NCI-H345 treated with DMSO at 0.1 percent for 48 hours (cell line): ENCODE measurements around the gene GCSAM.

ENCODE experiments used
- DNase-seq: peaks from one replicate; lab custom pipeline; 2025; ENCODE audit not compliant: unreplicated experiment; lab: John Stamatoyannopoulos, UW

The GCSAM gene

DNA sequence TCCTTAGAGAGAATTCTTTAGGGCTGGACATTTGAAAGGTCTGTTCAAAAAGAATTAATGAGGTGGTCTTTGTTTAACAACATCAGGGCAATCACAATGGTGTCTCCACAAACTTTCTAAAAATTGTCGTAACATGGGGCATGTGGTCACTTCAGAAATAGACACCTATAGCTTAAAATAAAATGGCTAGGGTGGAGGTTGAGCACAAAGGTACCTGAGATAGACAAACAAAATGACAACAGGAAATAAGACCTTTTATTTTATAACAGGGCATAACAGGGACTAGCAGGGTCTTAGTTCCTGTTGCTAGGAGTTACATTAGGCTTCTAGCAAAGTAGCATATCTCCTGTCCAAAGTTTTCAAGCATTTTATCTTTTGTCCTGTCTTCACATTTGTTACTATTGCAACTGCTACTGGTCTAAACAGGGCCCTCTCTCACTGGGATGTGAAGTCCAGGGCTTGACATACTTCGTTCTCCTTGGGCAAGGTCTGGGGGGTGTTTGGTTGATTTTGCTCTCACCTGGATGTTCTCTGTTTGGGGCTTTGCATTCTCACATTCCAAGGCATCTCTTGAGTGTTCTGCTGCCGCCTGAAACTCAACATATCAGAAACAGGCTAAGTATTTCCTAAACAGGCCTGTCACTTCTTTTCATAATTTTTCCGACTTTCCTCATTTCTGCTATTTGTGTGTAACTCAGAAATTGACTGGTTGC lies 3.0 kb downstream of the GCSAM start:
- no peak for DNase-seq

DNA sequence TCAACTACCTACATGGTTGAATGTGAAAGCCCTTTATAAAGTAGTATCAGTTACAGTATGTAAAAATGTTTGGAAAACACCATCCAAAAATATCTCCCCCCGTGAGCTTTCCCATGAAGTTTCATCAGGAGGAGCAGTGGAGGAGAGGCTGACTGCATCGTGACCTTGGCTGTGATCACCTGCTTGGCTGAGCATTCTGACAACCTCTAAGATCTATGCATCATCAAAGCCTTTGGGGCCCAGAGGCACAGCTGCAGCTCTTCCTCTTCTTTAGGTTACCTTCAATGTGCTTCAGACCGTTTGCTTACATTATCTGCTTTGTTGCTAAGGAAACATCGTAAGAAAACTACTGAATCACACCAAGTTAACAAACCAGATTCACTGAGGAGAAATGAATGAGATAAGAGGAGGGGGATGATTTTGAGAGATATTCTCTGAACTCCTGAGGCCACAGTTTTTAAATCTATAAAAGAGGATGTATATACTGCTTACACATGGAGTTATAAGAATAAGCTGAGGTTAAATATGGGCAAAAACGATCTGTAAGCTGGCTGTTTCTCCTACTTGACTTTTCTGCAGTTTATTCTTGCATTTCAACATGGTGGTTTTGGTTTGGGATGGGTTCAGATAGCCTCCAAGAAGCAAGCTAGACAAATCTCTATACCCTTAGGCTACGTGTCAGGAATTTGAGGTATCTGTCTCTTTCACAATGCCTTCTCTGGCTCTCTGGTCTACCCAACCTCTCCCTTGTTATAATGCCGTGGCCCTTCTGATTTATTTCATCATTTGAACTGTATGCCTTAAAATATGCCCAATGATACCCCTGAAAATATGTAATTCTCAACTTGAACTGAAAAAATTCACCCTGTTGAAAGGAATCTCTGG lies 4.0 kb downstream of the GCSAM start:
- DNase-seq = no peak

DNA sequence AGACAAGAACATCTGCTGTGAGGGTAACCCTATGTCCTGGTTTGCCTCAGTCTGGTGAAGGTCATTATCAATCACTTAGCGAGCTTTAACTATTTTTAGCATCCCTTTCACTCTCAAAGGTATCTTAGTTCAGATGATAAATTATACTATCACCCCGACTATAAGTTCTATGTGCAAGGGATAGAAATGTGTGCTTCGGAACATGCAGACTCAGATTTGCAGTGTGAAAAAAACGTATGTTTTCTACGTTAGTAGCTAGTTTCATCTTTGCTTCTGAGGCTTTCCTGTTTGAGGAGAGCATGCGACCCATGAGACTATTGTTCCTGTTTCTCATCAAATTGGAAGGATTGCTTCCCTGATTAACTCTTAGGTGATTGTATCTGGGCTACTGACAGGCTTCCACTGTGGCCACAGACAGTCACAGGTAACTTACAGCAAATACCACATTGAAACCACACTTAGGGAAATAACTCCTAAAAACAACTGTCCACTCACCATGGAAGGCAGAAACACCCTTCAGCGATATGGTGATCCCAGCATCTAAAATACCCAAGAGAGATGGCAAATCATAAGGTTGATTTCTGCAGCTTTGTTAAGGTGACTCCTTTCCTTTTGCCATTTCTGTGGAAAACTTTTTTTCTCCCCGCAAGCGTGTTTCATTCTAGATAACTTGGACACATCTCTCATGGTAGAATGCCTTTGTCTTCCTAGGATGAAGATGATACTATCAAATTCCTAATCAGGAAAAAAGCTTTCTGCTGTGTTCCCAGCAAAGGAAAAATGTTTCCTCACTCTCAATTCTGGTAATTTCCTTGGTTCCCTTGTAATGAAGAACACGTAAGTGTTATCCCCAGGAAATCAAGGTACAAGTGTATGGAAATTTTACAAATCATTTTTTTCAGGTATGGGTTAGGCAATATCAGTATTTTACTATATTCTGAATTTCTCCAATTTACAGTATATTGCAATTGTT lies 5.2 kb downstream of the GCSAM start:
- DNase-seq = no peak

DNA sequence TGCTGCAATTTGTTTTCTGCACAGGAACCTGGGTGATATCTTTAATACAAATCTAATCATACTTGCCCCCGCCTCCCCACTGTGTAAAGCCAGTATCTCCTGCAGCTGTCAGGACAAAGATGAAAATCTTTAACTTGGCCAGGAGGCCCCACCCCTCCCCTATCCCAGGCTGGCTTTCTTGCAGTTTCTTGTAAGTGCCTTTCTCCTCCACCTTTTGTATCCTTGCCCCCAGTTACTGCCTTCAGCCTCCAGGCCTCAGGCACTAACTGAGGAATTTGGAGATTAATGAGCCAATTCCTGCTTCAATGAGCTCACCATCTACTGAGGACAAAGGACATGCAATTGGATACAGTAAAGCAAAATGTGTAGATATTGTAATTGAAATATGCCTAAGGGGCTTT lies 6.5 kb downstream of the GCSAM start:
- no peak for DNase-seq

DNA sequence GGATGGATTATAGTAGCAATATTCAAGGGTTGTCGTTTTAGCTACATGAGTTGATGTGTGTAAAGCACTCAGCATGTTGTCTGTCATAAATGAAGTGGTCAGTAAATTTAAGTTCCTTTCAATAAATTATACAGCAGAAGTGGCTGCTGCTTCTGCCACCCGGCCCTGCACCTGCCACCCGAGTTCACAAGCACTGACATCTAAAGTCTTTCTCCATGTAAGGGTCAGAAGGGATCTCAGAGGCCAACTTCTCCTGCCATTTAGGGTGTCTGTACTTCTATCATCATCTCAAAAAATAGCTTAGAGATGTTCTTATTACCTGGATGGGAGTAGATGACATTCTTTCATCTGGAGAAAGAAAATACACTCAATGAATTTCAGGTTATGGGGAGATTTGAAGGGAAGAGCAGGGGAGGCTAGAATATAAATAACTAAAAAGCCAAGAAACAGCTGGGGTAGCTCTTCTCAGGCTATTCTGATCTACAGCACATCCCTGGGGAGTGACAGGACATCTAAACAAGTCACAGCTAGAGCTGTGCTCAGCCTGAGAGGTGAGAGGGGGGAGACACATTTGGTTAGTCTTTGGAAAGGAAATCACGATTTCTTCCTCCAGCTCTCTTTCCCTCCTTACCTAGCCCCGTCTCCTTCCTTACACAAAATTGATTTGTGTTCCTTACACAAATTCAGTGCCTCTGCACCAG lies 8.0 kb downstream of the GCSAM start:
- no peak for DNase-seq

DNA sequence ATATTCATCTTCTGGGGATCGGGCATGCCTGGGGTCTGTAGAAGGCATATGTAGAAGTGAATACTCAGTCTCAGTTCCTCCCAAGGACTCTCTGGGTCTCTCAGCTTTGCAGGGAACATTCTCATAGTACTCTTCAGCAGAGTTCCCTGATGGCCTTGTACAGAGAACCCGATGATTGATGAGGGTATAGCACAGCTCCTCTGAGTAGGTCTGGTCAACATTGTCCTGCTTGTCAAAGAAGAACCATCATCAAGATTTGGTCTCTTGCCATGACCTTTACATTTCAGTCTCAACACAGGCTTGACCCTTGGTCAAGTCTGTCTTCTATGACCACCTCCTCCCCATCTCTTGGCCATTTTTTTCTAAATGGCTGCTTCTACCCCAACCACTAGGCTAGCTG lies 9.5 kb downstream of the GCSAM start:
- no peak for DNase-seq

DNA sequence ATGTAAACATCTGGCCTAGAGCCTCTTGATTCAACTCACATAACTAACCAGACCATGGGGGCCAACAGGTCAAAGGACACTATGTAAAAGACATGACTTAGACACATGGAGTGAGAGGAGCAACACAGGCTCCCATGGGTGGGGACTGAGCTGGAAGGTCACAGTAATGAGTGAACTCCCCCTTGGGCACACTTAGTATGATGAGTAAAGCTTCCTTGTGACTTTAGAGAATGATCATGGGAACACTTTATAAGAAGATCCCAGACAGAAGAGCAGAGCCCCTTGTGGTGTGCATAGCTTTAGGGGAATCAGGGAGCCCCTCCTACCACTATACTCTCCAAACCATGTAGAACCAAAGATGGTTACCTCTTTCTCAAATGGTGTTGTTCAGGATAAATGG lies 10.2 kb downstream of the GCSAM start:
- no peak for DNase-seq

DNA sequence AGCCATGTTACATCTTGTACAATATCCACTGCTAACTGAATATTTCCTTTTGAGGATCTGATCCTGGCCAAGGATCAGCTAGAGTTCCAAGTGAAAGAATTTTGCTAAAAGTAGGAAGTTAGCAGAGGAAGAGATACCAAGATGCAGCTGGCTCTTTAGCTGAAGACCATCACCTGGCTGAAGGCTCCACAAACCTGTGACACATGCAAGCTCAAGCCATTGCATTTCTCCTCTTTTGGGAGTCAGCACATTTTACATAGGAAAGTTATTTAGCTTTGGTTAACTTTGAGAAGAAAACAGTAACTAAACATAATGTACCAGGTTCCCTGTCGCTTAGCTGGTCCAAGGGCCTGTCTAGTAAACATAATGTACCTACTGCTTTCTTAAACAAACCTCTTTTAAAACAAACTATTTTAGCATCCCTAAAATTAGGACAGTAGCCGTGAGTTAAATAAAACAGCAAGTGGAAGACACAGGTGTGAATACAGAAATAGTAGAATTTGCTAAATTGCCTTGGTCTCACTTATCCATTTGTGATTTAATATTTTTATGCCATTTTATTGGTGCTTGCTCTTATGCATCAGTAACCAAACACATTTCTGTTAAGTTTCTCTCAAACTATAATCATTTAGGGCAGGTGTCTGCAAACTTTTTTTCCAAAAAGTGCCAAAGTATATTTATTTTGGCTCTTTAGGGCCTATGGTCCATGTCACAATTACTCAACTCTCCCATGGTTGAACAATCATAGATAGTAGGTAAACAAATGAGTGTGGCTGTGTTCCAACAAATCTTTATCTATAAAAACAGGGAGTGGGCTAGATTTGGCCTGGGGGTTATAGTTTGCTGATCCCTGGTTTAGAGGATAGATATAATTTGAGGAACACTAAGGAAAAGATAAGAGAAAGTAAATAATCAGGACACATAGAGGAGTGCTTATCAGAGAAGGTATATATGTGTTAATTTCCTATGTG lies 11.2 kb downstream of the GCSAM start:
- no peak for DNase-seq

DNA sequence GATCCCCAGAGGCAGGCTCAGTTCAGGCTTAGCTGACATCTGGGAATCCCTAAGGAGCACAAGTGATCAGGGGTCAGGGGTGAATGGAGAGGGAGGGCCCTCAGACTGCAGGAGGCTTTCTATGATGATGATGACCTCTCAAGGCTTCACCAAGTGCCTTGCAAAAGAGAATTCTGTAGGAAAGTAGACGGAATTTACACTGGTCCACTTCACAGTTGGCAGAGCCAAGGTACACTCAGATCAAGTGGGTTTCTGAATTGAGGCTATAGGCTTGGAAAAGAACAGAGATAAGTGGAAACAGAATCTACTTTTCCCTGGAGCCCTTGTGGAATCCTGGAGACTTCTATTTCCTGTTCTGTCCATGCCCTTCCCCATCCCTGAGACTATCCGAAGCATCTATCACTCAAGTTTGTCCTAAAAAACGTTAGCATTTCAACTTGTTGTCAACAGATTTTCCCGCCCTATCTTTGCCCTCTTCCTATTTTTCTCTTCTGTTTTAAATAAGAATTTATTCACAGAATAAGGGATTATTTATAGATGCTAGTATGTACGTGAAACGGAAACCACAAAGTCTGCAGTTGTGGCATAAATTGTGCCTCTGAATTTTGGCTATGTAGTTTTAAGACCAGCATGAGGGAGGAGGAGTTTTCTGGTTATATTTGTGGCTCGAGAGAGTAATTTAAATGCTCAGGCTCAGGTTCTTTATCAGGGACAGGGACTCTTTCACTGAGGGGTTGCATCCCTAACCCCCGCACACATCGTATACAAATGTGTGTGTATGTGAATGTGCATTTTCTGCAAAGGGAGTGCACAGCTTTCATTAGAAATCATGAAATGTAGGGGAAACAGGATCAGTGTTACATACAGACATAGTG lies 12.8 kb downstream of the GCSAM start:
- no peak for DNase-seq

DNA sequence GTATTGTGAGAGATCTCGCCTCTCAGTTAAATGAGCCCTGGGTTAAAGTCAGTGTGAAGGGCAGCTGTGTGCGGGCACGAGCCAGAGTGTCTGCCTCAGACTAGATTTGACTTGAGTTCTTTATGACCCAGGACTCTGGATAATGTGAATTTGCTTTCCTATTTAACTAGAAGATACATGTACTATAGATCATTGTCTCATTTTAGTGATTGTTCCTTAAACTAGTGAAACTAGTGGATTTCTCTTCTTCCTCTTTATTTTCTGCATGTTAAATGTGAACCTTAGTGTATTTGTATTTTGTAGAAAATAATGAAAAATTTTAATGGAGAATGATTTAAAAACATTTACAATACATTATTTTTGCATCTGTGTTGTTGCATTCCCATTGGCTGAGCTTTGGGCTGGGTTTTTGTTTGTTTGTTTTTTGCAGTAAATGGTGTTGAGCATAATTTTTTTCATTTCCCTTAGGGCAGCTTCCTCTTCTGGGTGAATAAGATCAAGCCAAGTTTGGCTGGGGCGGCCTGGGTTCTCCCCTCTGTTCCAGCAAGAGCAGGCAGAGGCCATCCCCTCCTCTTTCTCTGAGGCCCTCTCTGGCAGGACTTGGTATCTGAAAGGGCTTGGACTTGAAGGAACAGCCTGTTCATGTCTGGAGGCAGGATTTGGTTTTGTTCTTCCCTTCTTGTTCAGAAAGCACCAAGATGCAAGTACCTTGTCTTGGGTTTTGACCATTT lies 15.0 kb downstream of the GCSAM start:
- DNase-seq = no peak

DNA sequence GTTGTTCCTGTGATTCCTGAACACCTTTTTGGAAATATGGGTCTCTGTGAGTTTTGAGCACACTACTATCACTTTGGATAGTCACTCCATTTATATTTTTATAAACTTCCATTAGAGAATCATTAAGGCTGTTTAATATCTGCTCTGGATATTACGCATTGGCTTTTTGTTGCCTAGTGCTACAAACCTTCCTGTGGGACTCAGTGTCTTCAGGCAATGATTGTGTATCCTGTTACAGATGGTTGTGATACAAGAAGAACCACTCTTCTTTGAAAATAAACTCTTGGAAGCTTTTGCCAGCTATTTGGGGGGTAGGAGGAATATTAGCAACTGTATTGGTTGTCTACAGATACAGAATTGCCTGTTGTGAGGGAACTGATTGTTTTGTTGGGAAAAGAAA lies 15.6 kb downstream of the GCSAM start:
- DNase-seq = no peak

DNA sequence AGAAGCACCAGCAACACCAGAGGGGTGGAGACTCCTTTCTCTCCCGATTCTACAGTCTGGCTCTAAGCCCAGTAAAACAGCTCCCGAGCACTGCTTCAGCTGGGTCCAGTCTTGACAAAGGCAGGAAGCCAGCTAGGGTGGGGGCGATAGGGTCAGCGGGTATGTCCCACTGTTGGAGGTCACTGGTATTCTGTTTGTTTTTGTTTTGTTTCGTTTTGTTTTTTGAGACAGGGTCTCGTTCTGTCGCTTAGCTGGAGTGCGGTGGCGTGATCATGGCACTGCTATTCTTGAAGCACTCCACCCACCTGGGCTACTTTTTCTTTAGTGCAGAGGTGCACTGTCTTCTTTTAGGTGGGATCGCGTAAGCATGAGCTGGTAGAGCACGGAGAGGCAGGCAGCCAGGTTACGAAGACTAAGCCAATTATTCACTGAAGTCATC lies 16.3 kb downstream of the GCSAM start:
- DNase-seq = no peak

DNA sequence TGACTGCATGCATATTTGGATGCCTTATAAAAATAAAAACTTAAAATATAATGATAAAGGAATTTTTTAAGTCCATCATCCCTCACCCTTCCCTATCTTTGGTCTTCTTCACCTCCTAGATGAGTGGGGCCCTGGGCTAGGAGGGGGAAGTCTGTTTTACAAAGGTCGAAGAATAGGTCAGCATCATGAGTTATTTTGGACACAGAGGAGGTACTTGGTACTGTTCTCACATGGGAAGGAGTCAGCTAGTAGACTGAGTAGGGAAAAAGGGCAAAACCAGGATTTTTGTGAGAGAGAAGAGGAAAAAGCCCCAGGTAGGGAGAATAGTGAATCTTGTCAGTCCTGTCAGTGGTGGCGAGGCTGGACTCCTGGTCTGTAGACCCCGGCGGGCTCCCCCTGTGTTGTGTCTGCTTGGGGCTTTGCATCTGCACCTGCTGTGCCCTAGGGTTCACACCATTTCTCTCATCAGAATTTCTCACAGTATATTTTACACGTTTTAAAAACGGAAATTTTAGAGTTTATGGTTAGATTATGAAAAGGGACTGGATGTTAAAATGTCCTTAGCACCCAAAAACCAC lies 17.2 kb downstream of the GCSAM start:
- DNase-seq = no peak

DNA sequence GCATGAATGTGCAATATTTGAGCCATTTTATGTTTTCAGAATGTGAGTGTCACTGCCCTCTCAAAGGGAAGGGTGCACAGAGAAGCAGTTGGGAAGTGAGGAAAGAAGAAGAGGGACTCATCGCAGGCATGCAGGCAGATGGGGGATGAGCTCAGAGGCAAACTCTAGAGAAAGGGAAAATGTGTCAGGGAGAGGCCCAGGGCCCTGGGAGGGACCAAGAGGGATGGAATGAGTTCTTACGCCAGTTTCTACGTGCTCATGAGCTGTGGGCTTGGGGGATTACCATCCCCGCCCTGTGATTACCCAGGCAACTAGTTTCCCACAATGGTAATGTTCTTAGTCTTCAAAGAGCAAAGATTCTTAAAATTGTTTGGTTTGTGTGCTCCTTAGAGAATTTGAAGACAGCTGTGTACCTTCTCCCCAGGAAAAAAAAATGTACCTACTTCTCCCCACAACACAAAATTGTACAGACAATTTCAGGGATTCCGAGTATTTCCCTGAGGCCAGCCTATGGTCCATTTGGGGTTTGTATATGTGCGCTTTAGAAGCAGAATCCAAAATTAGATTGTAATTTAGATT lies 17.8 kb downstream of the GCSAM start:
- DNase-seq = no peak

DNA sequence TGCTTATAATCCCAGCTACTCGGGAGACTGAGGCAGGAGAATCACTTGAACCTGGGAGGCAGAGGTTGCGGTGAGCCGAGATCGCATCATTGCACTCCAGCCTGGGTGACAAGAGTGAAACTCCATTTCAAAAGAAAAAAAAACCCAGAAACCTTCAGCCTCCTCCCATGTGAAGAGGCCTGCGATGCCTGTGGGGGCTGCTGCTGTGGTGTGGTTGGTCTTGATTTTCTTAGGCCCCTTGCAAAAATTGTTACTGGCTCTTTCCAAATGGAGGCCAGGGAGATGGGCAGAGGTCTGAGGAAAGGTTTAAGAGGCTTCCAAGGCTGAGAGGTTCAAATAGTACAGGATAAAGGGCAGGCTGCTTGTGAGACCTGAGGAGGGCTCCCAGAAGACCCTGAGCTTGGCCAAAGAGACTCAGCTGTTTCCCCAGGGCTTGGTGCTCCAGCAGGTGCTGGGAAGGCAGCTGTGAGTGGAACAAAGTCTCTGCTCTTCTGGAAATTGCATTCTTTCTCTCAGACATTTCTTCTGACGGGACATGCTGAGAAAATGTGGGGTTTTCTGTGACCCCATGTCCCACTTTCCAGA lies 18.4 kb downstream of the GCSAM start:
- DNase-seq = no peak

DNA sequence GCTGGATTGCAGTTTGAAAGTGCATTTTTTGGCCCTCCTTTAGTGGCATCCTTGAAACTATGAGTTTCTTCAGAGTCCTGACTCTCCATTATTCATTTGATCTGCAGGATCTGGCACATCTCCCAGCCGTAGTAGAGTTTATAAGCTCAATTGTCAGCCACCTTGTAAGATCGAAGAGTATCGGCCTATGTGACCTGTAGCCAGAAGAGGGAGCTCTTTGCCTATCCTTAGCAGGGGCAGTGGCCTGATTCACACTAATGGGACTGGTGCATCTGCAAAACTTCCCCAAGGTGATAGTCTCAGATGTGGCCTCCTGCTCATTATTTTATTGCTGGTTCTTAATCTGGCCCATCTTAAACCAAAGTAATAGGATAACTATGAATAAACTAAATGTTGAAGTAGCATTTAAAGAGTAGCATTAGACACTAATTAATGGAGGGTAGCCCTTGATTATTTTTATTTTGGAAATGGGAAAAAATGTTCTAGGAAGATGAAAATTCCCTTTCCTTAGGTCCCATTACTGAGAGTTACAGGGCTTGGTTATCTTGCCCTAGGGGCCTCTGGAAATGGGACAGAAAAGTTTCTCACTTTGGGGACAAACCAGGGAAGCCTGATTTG lies 21.2 kb downstream of the GCSAM start:
- DNase-seq = peak; percentile 32
